HEK293 (cell line): ENCODE results near the gene SLC25A45.
A peak's percentile ranks its signal among the peaks of the same experiment; 100 is the strongest.

Experiments used
- EGR2 ChIP-seq: fragments of 450-650 bp; formaldehyde crosslinking; IDR thresholded peaks from 2 replicates; pipeline ENCODE4 v1.5.1; 2016; ENCODE audit warnings: low read depth, missing biosample characterization, missing genetic modification characterization
- GFI1B ChIP-seq: fragments of 450-650 bp; formaldehyde crosslinking; IDR thresholded peaks from 2 replicates; pipeline ENCODE4 v1.5.1; 2016; ENCODE audit warnings: missing biosample characterization, missing genetic modification characterization
- INSM2 ChIP-seq: fragments of 450-650 bp; formaldehyde crosslinking; IDR thresholded peaks from 2 replicates; pipeline ENCODE4 v1.5.1; 2016; ENCODE audit warnings: missing biosample characterization, missing genetic modification characterization
- KLF8 ChIP-seq: fragments of 450-650 bp; formaldehyde crosslinking; IDR thresholded peaks from 2 replicates; pipeline ENCODE4 v1.5.1; 2016; ENCODE audit warnings: missing biosample characterization, missing genetic modification characterization
- SP2 ChIP-seq: fragments of 450-650 bp; formaldehyde crosslinking; IDR thresholded peaks from 2 replicates; pipeline ENCODE4 v1.5.1; 2016; ENCODE audit warnings: missing biosample characterization, missing genetic modification characterization
- TRIM28 ChIP-seq: IDR thresholded peaks from 2 replicates; pipeline ENCODE4 v1.6.1; 2011; ENCODE audit warnings: low read length, control low read depth, borderline replicate concordance
- YY1 ChIP-seq: fragments of 450-650 bp; formaldehyde crosslinking; IDR thresholded peaks from 2 replicates; pipeline ENCODE4 v1.5.1; 2018; ENCODE audit warnings: missing biosample characterization, missing genetic modification characterization
- ZIC2 ChIP-seq: fragments of 450-650 bp; formaldehyde crosslinking; IDR thresholded peaks from 2 replicates; pipeline ENCODE4 v1.5.1; 2016; ENCODE audit warnings: missing biosample characterization, missing genetic modification characterization
- ZNF112 ChIP-seq: fragments of 450-650 bp; formaldehyde crosslinking; IDR thresholded peaks from 2 replicates; pipeline ENCODE4 v1.5.0; 2017; ENCODE audit warnings: missing biosample characterization, missing genetic modification characterization
- ZNF404 ChIP-seq: fragments of 450-650 bp; formaldehyde crosslinking; IDR thresholded peaks from 2 replicates; pipeline ENCODE4 v1.5.1; 2017; ENCODE audit warnings: missing biosample characterization, missing genetic modification characterization
- ZNF416 ChIP-seq: fragments of 450-650 bp; formaldehyde crosslinking; IDR thresholded peaks from 2 replicates; pipeline ENCODE4 v1.5.1; 2016; ENCODE audit warnings: missing biosample characterization, missing genetic modification characterization
- ZNF513 ChIP-seq: fragments of 450-650 bp; IDR thresholded peaks from 2 replicates; pipeline ENCODE4 v1.5.1; 2018; ENCODE audit warnings: missing biosample characterization, missing genetic modification characterization
- ZNF518A ChIP-seq: fragments of 450-650 bp; formaldehyde crosslinking; conservative IDR thresholded peaks from 2 replicates; pipeline ENCODE4 v1.5.1; 2016; ENCODE audit warnings: low read depth, missing biosample characterization, missing genetic modification characterization
- ZNF544 ChIP-seq: fragments of 450-650 bp; formaldehyde crosslinking; IDR thresholded peaks from 2 replicates; pipeline ENCODE4 v1.5.0; 2017; ENCODE audit warnings: missing biosample characterization, missing genetic modification characterization
- ZNF558 ChIP-seq: fragments of 450-650 bp; formaldehyde crosslinking; IDR thresholded peaks from 2 replicates; pipeline ENCODE4 v1.5.1; 2016; ENCODE audit warnings: missing biosample characterization, missing genetic modification characterization
- ZNF560 ChIP-seq: fragments of 450-650 bp; formaldehyde crosslinking; IDR thresholded peaks from 2 replicates; pipeline ENCODE4 v1.5.1; 2017; ENCODE audit warnings: missing biosample characterization, missing genetic modification characterization, borderline replicate concordance
- ZNF571 ChIP-seq: fragments of 450-650 bp; formaldehyde crosslinking; IDR thresholded peaks from 2 replicates; pipeline ENCODE4 v1.5.0; 2017; ENCODE audit warnings: missing biosample characterization, missing genetic modification characterization
- ZNF600 ChIP-seq: fragments of 450-650 bp; formaldehyde crosslinking; IDR thresholded peaks from 2 replicates; pipeline ENCODE4 v1.5.1; 2016; ENCODE audit warnings: missing biosample characterization, missing genetic modification characterization
- ZNF623 ChIP-seq: fragments of 450-650 bp; formaldehyde crosslinking; IDR thresholded peaks from 2 replicates; pipeline ENCODE4 v1.5.1; 2016; ENCODE audit warnings: missing biosample characterization, missing genetic modification characterization
- ZNF670 ChIP-seq: fragments of 450-650 bp; formaldehyde crosslinking; IDR thresholded peaks from 2 replicates; pipeline ENCODE4 v1.5.1; 2016; ENCODE audit warnings: missing biosample characterization, missing genetic modification characterization, low read depth
- ZNF692 ChIP-seq: fragments of 450-650 bp; formaldehyde crosslinking; IDR thresholded peaks from 2 replicates; pipeline ENCODE4 v1.5.1; 2016; ENCODE audit warnings: missing biosample characterization, missing genetic modification characterization
- ZNF701 ChIP-seq: fragments of 450-650 bp; formaldehyde crosslinking; IDR thresholded peaks from 2 replicates; pipeline ENCODE4 v1.5.1; 2016; ENCODE audit warnings: missing biosample characterization, missing genetic modification characterization
- ZNF768 ChIP-seq: fragments of 450-650 bp; formaldehyde crosslinking; IDR thresholded peaks from 2 replicates; pipeline ENCODE4 v1.5.1; 2018; ENCODE audit warnings: missing biosample characterization, mild to moderate bottlenecking, missing genetic modification characterization
- ZNF791 ChIP-seq: fragments of 450-650 bp; formaldehyde crosslinking; IDR thresholded peaks from 2 replicates; pipeline ENCODE4 v1.5.1; 2016; ENCODE audit warnings: missing biosample characterization, missing genetic modification characterization
- TF ChIP-seq, protein P1 (sequence below): fragments of 450-650 bp; formaldehyde crosslinking; IDR thresholded peaks from 2 replicates; pipeline ENCODE4 v1.5.1; 2016; ENCODE audit warnings: missing biosample characterization, missing genetic modification characterization
- TF ChIP-seq, protein P2 (sequence below): fragments of 450-650 bp; formaldehyde crosslinking; IDR thresholded peaks from 2 replicates; pipeline ENCODE4; 2016; ENCODE audit warnings: missing biosample characterization, missing genetic modification characterization

The SLC25A45 gene

DNA sequence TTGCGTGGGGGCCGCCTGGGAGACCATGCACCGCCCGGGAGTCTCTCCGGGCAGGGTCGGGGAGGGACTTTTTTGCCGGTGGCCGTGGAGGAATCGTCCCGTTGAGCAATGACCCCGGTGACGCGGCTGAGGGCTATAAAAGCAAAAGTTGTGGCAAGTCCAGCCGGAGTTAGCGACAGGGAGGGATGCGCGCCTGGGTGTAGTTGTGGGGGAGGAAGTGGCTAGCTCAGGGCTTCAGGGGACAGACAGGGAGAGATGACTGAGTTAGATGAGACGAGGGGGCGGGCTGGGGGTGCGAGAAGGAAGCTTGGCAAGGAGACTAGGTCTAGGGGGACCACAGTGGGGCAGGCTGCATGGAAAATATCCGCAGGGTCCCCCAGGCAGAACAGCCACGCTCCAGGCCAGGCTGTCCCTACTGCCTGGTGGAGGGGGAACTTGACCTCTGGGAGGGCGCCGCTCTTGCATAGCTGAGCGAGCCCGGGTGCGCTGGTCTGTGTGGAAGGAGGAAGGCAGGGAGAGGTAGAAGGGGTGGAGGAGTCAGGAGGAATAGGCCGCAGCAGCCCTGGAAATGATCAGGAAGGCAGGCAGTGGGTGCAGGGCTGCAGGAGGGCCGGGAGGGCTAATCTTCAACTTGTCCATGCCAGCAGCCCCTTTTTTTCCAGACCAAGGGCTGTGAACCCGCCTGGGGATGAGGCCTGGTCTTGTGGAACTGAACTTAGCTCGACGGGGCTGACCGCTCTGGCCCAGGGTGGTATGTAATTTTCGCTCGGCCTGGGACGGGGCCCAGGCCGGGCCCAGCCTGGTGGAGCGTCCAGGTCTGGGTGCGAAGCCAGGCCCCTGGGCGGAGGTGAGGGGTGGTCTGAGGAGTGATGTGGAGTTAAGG lies 40.4 kb upstream of the SLC25A45 start, which contains the start of gene NEAT1 (continued):
- peak; percentile 38 for TF ChIP-seq ZIC2 (tag by site-specific recombination)
- peak; percentile 86 for TF ChIP-seq ZNF600 (tag by site-specific recombination)
- TF ChIP-seq, protein P1, sequence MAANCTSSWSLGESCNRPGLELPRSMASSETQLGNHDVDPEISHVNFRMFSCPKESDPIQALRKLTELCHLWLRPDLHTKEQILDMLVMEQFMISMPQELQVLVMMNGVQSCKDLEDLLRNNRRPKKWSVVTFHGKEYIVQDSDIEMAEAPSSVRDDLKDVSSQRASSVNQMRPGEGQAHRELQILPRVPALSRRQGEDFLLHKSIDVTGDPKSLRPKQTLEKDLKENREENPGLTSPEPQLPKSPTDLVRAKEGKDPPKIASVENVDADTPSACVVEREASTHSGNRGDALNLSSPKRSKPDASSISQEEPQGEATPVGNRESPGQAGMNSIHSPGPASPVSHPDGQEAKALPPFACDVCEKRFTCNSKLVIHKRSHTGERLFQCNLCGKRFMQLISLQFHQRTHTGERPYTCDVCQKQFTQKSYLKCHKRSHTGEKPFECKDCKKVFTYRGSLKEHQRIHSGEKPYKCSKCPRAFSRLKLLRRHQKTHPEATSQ (tag by site-specific recombination), result no peak
- no peak for TF ChIP-seq ZNF701 (tag by site-specific recombination)
- no peak for TF ChIP-seq ZNF571 (tag by site-specific recombination)
- 0 out of 2 replicates have a peak, but pooled peaks have one; percentile 14 for TF ChIP-seq ZNF768
- TF ChIP-seq ZNF112, result no peak
- TF ChIP-seq, protein P2, sequence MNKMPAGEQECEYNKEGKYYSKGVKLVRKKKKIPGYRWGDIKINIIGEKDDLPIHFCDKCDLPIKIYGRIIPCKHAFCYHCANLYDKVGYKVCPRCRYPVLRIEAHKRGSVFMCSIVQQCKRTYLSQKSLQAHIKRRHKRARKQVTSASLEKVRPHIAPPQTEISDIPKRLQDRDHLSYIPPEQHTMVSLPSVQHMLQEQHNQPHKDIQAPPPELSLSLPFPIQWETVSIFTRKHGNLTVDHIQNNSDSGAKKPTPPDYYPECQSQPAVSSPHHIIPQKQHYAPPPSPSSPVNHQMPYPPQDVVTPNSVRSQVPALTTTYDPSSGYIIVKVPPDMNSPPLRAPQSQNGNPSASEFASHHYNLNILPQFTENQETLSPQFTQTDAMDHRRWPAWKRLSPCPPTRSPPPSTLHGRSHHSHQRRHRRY (tag by site-specific recombination), result no peak; the same call in 1 of the 2 replicates
- TF ChIP-seq YY1, result no peak
- no peak for TF ChIP-seq ZNF404
- peak; percentile 34; the same call in 1 of the 2 replicates for TF ChIP-seq ZNF623 (tag by site-specific recombination)
- TF ChIP-seq ZNF560 (tag by site-specific recombination), result no peak
- peak; percentile 40 for TF ChIP-seq INSM2 (tag by site-specific recombination)
- 0 out of 2 replicates have a peak, but pooled peaks have one; percentile 21 for TF ChIP-seq ZNF416 (tag by site-specific recombination)
- TF ChIP-seq ZNF518A (tag by site-specific recombination), result no peak
- TF ChIP-seq SP2 (tag by site-specific recombination), result peak; percentile 51
- TF ChIP-seq ZNF692 (tag by site-specific recombination), result peak; percentile 32; the same call in 1 of the 2 replicates
- 0 out of 2 replicates have a peak, but pooled peaks have one; percentile 31 for TF ChIP-seq TRIM28
- TF ChIP-seq ZNF544 (tag by site-specific recombination), result no peak
- peak; percentile 44; the same call in 1 of the 2 replicates for TF ChIP-seq ZNF558
- no peak for TF ChIP-seq ZNF791 (tag by site-specific recombination)
- TF ChIP-seq KLF8, result peak; percentile 67
- no peak for TF ChIP-seq ZNF513 (tag by site-specific recombination)
- no peak for TF ChIP-seq GFI1B (tag by site-specific recombination)
- no peak for TF ChIP-seq ZNF670 (tag by site-specific recombination)
- no peak; the same call in 1 of the 2 replicates for TF ChIP-seq EGR2
